ELR (cell line): Measurements from ENCODE around the gene DPP6.

Experiments
- DNase-seq: peaks from one replicate; pipeline ENCODE4 v3.0.0-alpha.2; 2015; ENCODE audit warnings: low read depth

The DPP6 gene

GRCh38 chr7:154858836-154859537, 806.8 kb downstream of the DPP6 start:
- DNase-seq: no peak

- DNase-seq: no peak
Observed at GRCh38 chr7:154859747-154860620, 807.8 kb downstream of the DPP6 start.

GRCh38 chr7:154860621-154861375, 808.6 kb downstream of the DPP6 start:
- no peak for DNase-seq

GRCh38 chr7:154861589-154861988, 809.4 kb downstream of the DPP6 start:
- no peak for DNase-seq

GRCh38 chr7:154862153-154862791, 810.1 kb downstream of the DPP6 start:
- no peak for DNase-seq

- no peak for DNase-seq
Observed at GRCh38 chr7:154863766-154864522, 811.7 kb downstream of the DPP6 start.

- DNase-seq: no peak
Observed at GRCh38 chr7:154864523-154864891, 812.3 kb downstream of the DPP6 start.

GRCh38 chr7:154865984-154866685, 813.9 kb downstream of the DPP6 start:
- no peak for DNase-seq

- DNase-seq: no peak
Observed at GRCh38 chr7:154867068-154867467, 814.9 kb downstream of the DPP6 start.

GRCh38 chr7:154868921-154869320, 816.7 kb downstream of the DPP6 start:
- no peak for DNase-seq

- no peak for DNase-seq
Observed at GRCh38 chr7:154869436-154869835, 817.2 kb downstream of the DPP6 start.

GRCh38 chr7:154871507-154871906, 819.3 kb downstream of the DPP6 start:
- no peak for DNase-seq

- DNase-seq: no peak
Observed at GRCh38 chr7:154871928-154872750, 819.9 kb downstream of the DPP6 start.

- DNase-seq: no peak
Observed at GRCh38 chr7:154872811-154873499, 820.8 kb downstream of the DPP6 start.

GRCh38 chr7:154873500-154874121, 821.4 kb downstream of the DPP6 start:
- DNase-seq: no peak

- no peak for DNase-seq
Observed at GRCh38 chr7:154874409-154875113, 822.4 kb downstream of the DPP6 start.

- DNase-seq: no peak
Observed at GRCh38 chr7:154875297-154875696, 823.1 kb downstream of the DPP6 start.

- no peak for DNase-seq
Observed at GRCh38 chr7:154876516-154876915, 824.3 kb downstream of the DPP6 start.
